ENCODE results near the gene KIF22. TPM values are rescaled to one million over a fixed set of nuclear protein-coding genes. Genes with fewer than 3 reads are reported as not detected.

KIF22 gene
- total RNA-seq, 1 donor from 2014 or later: 14.3 TPM

DNA sequence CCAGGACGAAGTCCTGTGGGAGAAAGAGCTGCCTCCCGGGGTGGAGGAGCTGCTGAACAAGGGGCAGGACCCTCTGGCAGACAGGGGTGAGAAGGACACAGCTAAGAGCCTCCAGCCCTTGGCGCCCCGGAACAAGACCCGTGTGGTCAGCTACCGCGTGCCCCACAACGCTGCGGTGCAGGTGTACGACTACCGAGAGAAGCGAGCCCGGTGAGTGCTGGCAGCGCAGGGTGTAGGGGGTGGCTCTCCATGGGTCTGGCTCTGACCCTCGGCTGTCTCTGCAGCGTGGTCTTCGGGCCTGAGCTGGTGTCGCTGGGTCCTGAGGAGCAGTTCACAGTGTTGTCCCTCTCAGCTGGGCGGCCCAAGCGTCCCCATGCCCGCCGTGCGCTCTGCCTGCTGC lies 51.1 kb downstream of the KIF22 start:
- FAIRE-seq (no peak), DNase-seq (ENCODE audit: low read depth) (no peak)
- Histone ChIP-seq H3K79me2 (ENCODE audit: insufficient read depth, low read length) (no peaks in the 10 kb centered on the region), H3K4me3 (ENCODE audit: insufficient read depth, low read depth, low read length) (no peak overlapping the region), H3K36me3 (ENCODE audit: insufficient read depth, low read length) (peaks cover 31% of the 10 kb centered on the region), H4K20me1 (ENCODE audit: insufficient read depth, low read length) (peaks cover 8% of the 10 kb centered on the region), H3K9ac (ENCODE audit: low read length) (no peak overlapping the region), H3K4me1 (ENCODE audit: insufficient read depth, low read length) (no peaks in the 10 kb centered on the region), H3K9me3 (ENCODE audit: insufficient read depth, low read depth, low read length) (no peaks in the 10 kb centered on the region), H2AFZ (ENCODE audit: low read depth, low read length) (no peak overlapping the region), H3K27me3 (ENCODE audit: insufficient read depth, low read length) (no peaks in the 10 kb centered on the region), H3K4me2 (ENCODE audit: low read length) (no peak overlapping the region), H3K27ac (ENCODE audit: low read depth, low read length) (no peak overlapping the region)
- Mint-ChIP-seq H3K9me3 (ENCODE audit: unreplicated experiment) (no peaks in the 10 kb centered on the region), H3K36me3 (ENCODE audit: low read depth, unreplicated experiment) (peaks cover 14% of the 10 kb centered on the region), H3K27me3 (ENCODE audit: low read depth, unreplicated experiment) (peaks cover 3% of the 10 kb centered on the region), H3K27ac (ENCODE audit: unreplicated experiment) (no peak overlapping the region), H3K4me1 (ENCODE audit: low read depth, unreplicated experiment) (peaks cover 4% of the 10 kb centered on the region), H3K4me3 (ENCODE audit: unreplicated experiment) (no peak overlapping the region)
- TF ChIP-seq EZH2 (IDR thresholded peaks at IDR 0.05; ENCODE audit: insufficient read depth, low read length): no peak
- TF ChIP-seq, protein P1, sequence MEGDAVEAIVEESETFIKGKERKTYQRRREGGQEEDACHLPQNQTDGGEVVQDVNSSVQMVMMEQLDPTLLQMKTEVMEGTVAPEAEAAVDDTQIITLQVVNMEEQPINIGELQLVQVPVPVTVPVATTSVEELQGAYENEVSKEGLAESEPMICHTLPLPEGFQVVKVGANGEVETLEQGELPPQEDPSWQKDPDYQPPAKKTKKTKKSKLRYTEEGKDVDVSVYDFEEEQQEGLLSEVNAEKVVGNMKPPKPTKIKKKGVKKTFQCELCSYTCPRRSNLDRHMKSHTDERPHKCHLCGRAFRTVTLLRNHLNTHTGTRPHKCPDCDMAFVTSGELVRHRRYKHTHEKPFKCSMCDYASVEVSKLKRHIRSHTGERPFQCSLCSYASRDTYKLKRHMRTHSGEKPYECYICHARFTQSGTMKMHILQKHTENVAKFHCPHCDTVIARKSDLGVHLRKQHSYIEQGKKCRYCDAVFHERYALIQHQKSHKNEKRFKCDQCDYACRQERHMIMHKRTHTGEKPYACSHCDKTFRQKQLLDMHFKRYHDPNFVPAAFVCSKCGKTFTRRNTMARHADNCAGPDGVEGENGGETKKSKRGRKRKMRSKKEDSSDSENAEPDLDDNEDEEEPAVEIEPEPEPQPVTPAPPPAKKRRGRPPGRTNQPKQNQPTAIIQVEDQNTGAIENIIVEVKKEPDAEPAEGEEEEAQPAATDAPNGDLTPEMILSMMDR (IDR thresholded peaks at IDR 0.05; ENCODE audit: insufficient read depth, low read depth, low read length): no peak

DNA sequence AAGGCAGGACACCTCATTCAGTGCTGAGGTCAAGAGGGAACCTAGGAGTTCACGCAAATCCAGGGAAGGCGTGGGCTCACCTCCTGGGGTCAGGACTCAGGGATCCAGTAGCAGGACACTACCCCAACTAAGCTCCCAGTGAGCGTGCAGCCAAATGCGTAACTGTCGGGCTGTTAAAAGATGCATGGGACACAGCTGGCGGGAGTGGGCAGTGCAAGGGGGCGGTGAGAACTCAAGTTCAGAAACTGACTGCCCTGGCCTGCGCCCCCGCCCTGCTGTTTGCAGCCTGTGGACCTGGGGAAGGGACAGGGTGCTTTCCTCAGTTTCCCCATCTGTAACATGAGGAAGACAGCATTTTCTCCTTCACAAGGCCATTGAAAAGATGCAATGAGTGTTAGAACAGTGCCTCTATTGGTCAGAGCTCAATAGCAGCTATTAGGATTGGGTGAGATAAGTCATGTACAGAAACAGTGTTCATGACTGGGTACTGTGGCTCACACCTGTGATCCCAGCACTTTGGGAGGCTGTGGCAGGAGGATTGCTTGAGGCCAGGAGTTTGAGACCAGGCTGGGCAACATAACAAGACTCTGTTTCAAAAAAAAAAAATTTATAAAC lies 52.3 kb downstream of the KIF22 start:
- DNase-seq (ENCODE audit: low read depth): no peak
- H3K27me3 ChIP-seq (ENCODE audit: insufficient read depth, low read length): no peaks in the 10 kb centered on the region
- no peak overlapping the region for H2AFZ ChIP-seq (ENCODE audit: low read depth, low read length)
- peaks cover 5% of the 10 kb centered on the region for H3K27me3 Mint-ChIP-seq (ENCODE audit: low read depth, unreplicated experiment)
- H4K20me1 ChIP-seq (ENCODE audit: insufficient read depth, low read length): peaks cover 8% of the 10 kb centered on the region
- no peaks in the 10 kb centered on the region for H3K9me3 Mint-ChIP-seq (ENCODE audit: unreplicated experiment)
- H3K4me1 ChIP-seq (ENCODE audit: insufficient read depth, low read length): no peaks in the 10 kb centered on the region
- no peak overlapping the region for H3K27ac Mint-ChIP-seq (ENCODE audit: unreplicated experiment)
- no peaks in the 10 kb centered on the region for H3K79me2 ChIP-seq (ENCODE audit: insufficient read depth, low read length)
- peaks cover 32% of the 10 kb centered on the region for H3K36me3 ChIP-seq (ENCODE audit: insufficient read depth, low read length)
- peaks cover 15% of the 10 kb centered on the region for H3K36me3 Mint-ChIP-seq (ENCODE audit: low read depth, unreplicated experiment)
- no peak overlapping the region for H3K9ac ChIP-seq (ENCODE audit: low read length)
- H3K9me3 ChIP-seq (ENCODE audit: insufficient read depth, low read depth, low read length): no peaks in the 10 kb centered on the region
- H3K4me3 Mint-ChIP-seq (ENCODE audit: unreplicated experiment): no peak overlapping the region
- H3K4me1 Mint-ChIP-seq (ENCODE audit: low read depth, unreplicated experiment): peaks cover 1% of the 10 kb centered on the region
- no peak for FAIRE-seq
- no peak overlapping the region for H3K4me3 ChIP-seq (ENCODE audit: insufficient read depth, low read depth, low read length)
- H3K4me2 ChIP-seq (ENCODE audit: low read length): no peak overlapping the region
- TF ChIP-seq, protein P1 (IDR thresholded peaks at IDR 0.05; ENCODE audit: insufficient read depth, low read depth, low read length): peak; percentile 15
- no peak for TF ChIP-seq EZH2 (IDR thresholded peaks at IDR 0.05; ENCODE audit: insufficient read depth, low read length)
- no peak overlapping the region for H3K27ac ChIP-seq (ENCODE audit: low read depth, low read length)

DNA sequence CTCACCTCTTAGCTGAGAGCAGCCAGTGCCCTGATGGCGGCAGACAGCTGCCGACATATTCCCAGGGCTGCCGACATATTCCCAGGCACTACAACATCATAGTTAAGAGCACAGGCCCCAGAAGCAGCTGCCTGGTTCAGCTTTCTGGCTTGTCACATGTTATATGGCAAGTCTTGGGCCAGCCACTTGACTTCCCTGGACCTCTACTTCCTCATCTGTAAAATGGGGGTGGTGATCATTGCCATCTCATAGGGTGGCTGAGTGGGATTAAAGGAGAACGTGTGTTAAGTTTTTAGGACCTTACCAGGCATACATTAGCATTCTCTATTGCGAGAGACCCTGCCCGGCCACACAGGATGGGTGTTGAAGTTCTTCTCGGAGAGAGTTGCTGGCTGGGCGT lies 53.4 kb downstream of the KIF22 start:
- H3K27ac Mint-ChIP-seq (ENCODE audit: unreplicated experiment): no peak overlapping the region
- peaks cover 5% of the 10 kb centered on the region for H3K27me3 Mint-ChIP-seq (ENCODE audit: low read depth, unreplicated experiment)
- Histone ChIP-seq H3K9ac (ENCODE audit: low read length) (no peak overlapping the region), H3K4me3 (ENCODE audit: insufficient read depth, low read depth, low read length) (no peak overlapping the region), H3K27ac (ENCODE audit: low read depth, low read length) (no peak overlapping the region), H3K79me2 (ENCODE audit: insufficient read depth, low read length) (no peaks in the 10 kb centered on the region), H2AFZ (ENCODE audit: low read depth, low read length) (no peak overlapping the region), H3K4me2 (ENCODE audit: low read length) (no peak overlapping the region), H3K9me3 (ENCODE audit: insufficient read depth, low read depth, low read length) (no peaks in the 10 kb centered on the region), H3K27me3 (ENCODE audit: insufficient read depth, low read length) (no peaks in the 10 kb centered on the region), H3K4me1 (ENCODE audit: insufficient read depth, low read length) (no peaks in the 10 kb centered on the region), H3K36me3 (ENCODE audit: insufficient read depth, low read length) (peaks cover 30% of the 10 kb centered on the region), H4K20me1 (ENCODE audit: insufficient read depth, low read length) (peaks cover 12% of the 10 kb centered on the region)
- no peak for FAIRE-seq
- H3K4me3 Mint-ChIP-seq (ENCODE audit: unreplicated experiment): peak overlapping the region; percentile 14
- TF ChIP-seq EZH2 (IDR thresholded peaks at IDR 0.05; ENCODE audit: insufficient read depth, low read length): no peak
- no peak for DNase-seq (ENCODE audit: low read depth)
- peaks cover 15% of the 10 kb centered on the region for H3K36me3 Mint-ChIP-seq (ENCODE audit: low read depth, unreplicated experiment)
- no peaks in the 10 kb centered on the region for H3K9me3 Mint-ChIP-seq (ENCODE audit: unreplicated experiment)
- H3K4me1 Mint-ChIP-seq (ENCODE audit: low read depth, unreplicated experiment): no peaks in the 10 kb centered on the region

All from astrocyte (in vitro differentiated cells and primary cell).